Breast epithelium (tissue), 3 donors: ENCODE results near the gene PPP2R5D.

Experiments used
- CTCF ChIP-seq, 3 donors: fragments of 450-650 bp; IDR thresholded peaks; one replicate each; pipeline ENCODE4 v1.5.1; 2016 to 2017; ENCODE audit warnings: antibody characterized with exemption in 3 of 3, mild to moderate bottlenecking in 3 of 3, moderate library complexity in 3 of 3
- POLR2A ChIP-seq: fragments of 450-650 bp; IDR thresholded peaks from one replicate; pipeline ENCODE4 v1.6.1; 2016; ENCODE audit warnings: antibody characterized with exemption, mild to moderate bottlenecking, moderate library complexity
- POLR2AphosphoS5 ChIP-seq, 3 donors: sonication (generic); formaldehyde crosslinking; IDR thresholded peaks; one replicate each; pipeline ENCODE4 v1.6.1; 2017; ENCODE audit warnings: antibody characterized with exemption in 3 of 3

GRCh38 chr6:42935322-42935721 is 49.0 kb upstream of the PPP2R5D start:
- no peak for TF ChIP-seq POLR2AphosphoS5 (IDR thresholded peaks at IDR 0.05)
- TF ChIP-seq CTCF (IDR thresholded peaks at IDR 0.05) = no peak
- no peak for TF ChIP-seq POLR2A
